Testis (tissue), 3 donors: ENCODE measurements around the gene MACROD1. TPM values are rescaled to one million over a fixed set of nuclear protein-coding genes. Genes with fewer than 3 reads are reported as not detected.

Experiments
- DNase-seq: peaks from one replicate; pipeline ENCODE4 v3.0.0-alpha.2; 2019
- H3K27ac ChIP-seq, 2 donors: fragments of 200-600 bp; sonication (generic); one replicate each; pipeline ENCODE4 v1.5.1; 2019
- H3K27me3 ChIP-seq: fragments of 200-600 bp; sonication (generic); one replicate; pipeline ENCODE4 v1.5.1; 2019
- H3K36me3 ChIP-seq: fragments of 200-600 bp; sonication (generic); one replicate; pipeline ENCODE4 v1.5.1; 2017; ENCODE audit warnings: low read depth; ENCODE audit errors: missing control alignments
- H3K4me1 ChIP-seq: fragments of 200-600 bp; sonication (generic); one replicate; pipeline ENCODE4 v1.5.1; 2019
- H3K4me3 ChIP-seq, 2 donors: fragments of 200-600 bp; sonication (generic); one replicate each; pipeline ENCODE4 v1.5.1; 2017 to 2019
- H3K9me3 ChIP-seq: fragments of 200-600 bp; sonication (generic); one replicate; pipeline ENCODE4 v1.5.1; 2017
- POLR2A ChIP-seq: fragments of 450-650 bp; IDR thresholded peaks from one replicate; pipeline ENCODE4 v1.6.1; 2017; ENCODE audit warnings: antibody characterized with exemption, mild to moderate bottlenecking, moderate library complexity
- WGBS, 2 donors: methylation state at CpG; one replicate each; pipeline ENCODE4 v1.1.5; 2018; 5-methylcytosine and 5-hydroxymethylcytosine counted together
- intact Hi-C: fragments of 100-400 bp; cut with DNase I; formaldehyde crosslinking; loops from one replicate; pipeline ENCODE4 v1.15.1; 2023; ENCODE audit warnings: low total_unique reads
- polyA plus RNA-seq: library from polyadenylated mRNA; stranded (reverse); fragments of 350-450 nt; fragmentation: Illumina TruSeq; extraction: RNeasy Lipid Tissue Mini Kit (QIAGEN cat#74804); gene quantifications from one replicate; pipeline ENCODE4 v1.2.3, GENCODE V29; 2014; ENCODE audit warnings: low read depth, low replicate concordance; ENCODE audit not compliant: insufficient read depth
- total RNA-seq, 2 donors: library from RNA; depleted of rRNA; stranded (reverse); fragments of >200 nt; gene quantifications; one replicate each; pipeline ENCODE4 v1.2.3, GENCODE V29; 2016
- TF ChIP-seq, protein P1 (sequence below), 3 experiments: fragments of 450-650 bp in 2 of 3; fragments of 200-600 bp in 1 of 3; sonication (generic) in 1 of 3; IDR thresholded peaks; one replicate each; pipeline ENCODE4 v1.5.1; 2016 to 2019; ENCODE audit warnings: antibody characterized with exemption in 3 of 3, mild to moderate bottlenecking in 2 of 3, moderate library complexity in 1 of 3

The MACROD1 gene
- total and polyA plus RNA-seq, 3 donors from 2014 or later: 13.3 to 15.3 (median 14.1) TPM

- no peak for DNase-seq
- WGBS, 2 donors: 71 to 95% methylated on average over 2 of the region's 2 CpGs
- H3K4me3 ChIP-seq: no peak overlapping the region
- H3K9me3 ChIP-seq: no peaks in the 10 kb centered on the region
- no peaks in the 10 kb centered on the region for H3K27me3 ChIP-seq
- no peaks in the 10 kb centered on the region for H3K36me3 ChIP-seq
- TF ChIP-seq, protein P1, sequence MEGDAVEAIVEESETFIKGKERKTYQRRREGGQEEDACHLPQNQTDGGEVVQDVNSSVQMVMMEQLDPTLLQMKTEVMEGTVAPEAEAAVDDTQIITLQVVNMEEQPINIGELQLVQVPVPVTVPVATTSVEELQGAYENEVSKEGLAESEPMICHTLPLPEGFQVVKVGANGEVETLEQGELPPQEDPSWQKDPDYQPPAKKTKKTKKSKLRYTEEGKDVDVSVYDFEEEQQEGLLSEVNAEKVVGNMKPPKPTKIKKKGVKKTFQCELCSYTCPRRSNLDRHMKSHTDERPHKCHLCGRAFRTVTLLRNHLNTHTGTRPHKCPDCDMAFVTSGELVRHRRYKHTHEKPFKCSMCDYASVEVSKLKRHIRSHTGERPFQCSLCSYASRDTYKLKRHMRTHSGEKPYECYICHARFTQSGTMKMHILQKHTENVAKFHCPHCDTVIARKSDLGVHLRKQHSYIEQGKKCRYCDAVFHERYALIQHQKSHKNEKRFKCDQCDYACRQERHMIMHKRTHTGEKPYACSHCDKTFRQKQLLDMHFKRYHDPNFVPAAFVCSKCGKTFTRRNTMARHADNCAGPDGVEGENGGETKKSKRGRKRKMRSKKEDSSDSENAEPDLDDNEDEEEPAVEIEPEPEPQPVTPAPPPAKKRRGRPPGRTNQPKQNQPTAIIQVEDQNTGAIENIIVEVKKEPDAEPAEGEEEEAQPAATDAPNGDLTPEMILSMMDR (IDR thresholded peaks at IDR 0.05): no peak
- TF ChIP-seq POLR2A: no peak
- H3K4me1 ChIP-seq: peaks cover 8% of the 10 kb centered on the region
- H3K27ac ChIP-seq: no peak overlapping the region
- intact Hi-C loops: no loop called here
Observed at GRCh38 chr11:64114231-64114630, 51.7 kb downstream of the MACROD1 start.

- no peak for DNase-seq
- Histone ChIP-seq H3K27ac (no peak overlapping the region), H3K9me3 (no peaks in the 10 kb centered on the region), H3K27me3 (no peaks in the 10 kb centered on the region), H3K4me1 (peaks cover under 1% of the 10 kb centered on the region), H3K36me3 (no peaks in the 10 kb centered on the region), H3K4me3 (no peak overlapping the region)
- TF ChIP-seq, protein P1 (IDR thresholded peaks at IDR 0.05): no peak
- no peak for TF ChIP-seq POLR2A
- intact Hi-C loops: no loop called here
- WGBS, 2 donors: 93 to 99% methylated on average over 2 of the region's 2 CpGs
Observed at GRCh38 chr11:64113462-64113780, 52.5 kb downstream of the MACROD1 start.

- no peaks in the 10 kb centered on the region for H3K4me1 ChIP-seq
- no peaks in the 10 kb centered on the region for H3K9me3 ChIP-seq
- no peak overlapping the region for H3K27ac ChIP-seq
- TF ChIP-seq, protein P1 (IDR thresholded peaks at IDR 0.05): no peak
- no peak for TF ChIP-seq POLR2A
- 67 to 71% methylated on average over 3 of the region's 3 CpGs for WGBS, 2 donors
- intact Hi-C loops: no loop called here
- no peak for DNase-seq
- no peak overlapping the region for H3K4me3 ChIP-seq
- no peaks in the 10 kb centered on the region for H3K27me3 ChIP-seq
- H3K36me3 ChIP-seq: no peaks in the 10 kb centered on the region
Observed at GRCh38 chr11:64112771-64113461, 53.0 kb downstream of the MACROD1 start.

- Histone ChIP-seq H3K36me3 (no peaks in the 10 kb centered on the region), H3K27ac (no peak overlapping the region), H3K9me3 (no peaks in the 10 kb centered on the region), H3K4me1 (no peaks in the 10 kb centered on the region), H3K27me3 (no peaks in the 10 kb centered on the region), H3K4me3 (no peak overlapping the region)
- no peak for DNase-seq
- 75 to 92% methylated on average over 20 to 21 of the region's 21 CpGs for WGBS, 2 donors
- intact Hi-C loops: no loop called here
- TF ChIP-seq POLR2A: no peak
Observed at GRCh38 chr11:64110465-64111375, 55.2 kb downstream of the MACROD1 start.

DNA sequence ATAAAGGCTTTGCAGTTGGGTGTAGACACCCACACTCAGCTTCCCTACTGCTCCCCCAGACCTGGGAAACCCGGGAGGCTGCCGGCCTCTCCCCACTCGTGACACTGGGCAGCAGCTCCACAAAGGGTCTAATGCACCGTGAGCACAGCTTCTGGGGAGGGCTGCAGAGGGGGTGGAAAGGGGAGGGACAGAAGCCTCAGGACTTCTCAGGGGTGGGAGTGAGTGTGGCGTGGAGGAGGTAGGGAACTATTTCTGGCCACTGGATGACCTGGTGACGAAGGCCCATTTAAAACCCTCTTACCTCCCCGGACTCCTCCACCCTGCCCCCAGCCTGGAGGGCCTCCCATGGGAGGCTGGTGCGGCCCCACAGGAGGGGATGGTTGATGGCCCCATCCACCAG is 56.6 kb downstream of the MACROD1 start:
- H3K4me3 ChIP-seq: no peak overlapping the region
- H3K27me3 ChIP-seq: no peaks in the 10 kb centered on the region
- H3K9me3 ChIP-seq: no peaks in the 10 kb centered on the region
- no peaks in the 10 kb centered on the region for H3K36me3 ChIP-seq
- H3K4me1 ChIP-seq: no peaks in the 10 kb centered on the region
- no peak for DNase-seq
- no peak overlapping the region for H3K27ac ChIP-seq
- TF ChIP-seq, protein P1 (IDR thresholded peaks at IDR 0.05): no peak
- no peak for TF ChIP-seq POLR2A
- intact Hi-C loops: no loop called here
- WGBS, 2 donors: 78 to 85% methylated on average over 6 to 8 of the region's 8 CpGs
